ENCODE results near the gene LHX8.
"Not testable (repeated sequence)": the region's sequence is repeated elsewhere in the genome, so short reads cannot be mapped to it uniquely, and the experiment has no call there.

The LHX8 gene

DNA sequence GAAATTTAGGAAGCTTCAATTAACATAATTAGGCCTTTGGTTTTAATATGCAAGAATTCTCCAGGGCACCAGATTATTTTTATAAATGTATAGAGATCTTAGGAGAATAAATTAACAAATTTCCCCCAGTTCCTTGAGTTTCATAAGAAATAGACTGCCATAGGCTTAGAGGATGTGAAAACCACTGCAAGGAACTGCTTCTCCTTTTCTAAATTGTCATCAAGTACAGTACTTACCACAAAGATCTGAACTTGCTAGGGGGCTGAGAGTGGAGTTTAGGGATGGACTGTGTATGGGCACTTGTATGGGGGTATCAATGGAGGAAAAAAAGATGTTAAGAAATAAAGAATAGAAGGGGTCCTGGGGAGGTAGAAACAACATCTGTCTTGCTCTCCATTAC, 31.1 kb downstream of the LHX8 start:
- DNase-seq: no peak
- H3K9me3 Mint-ChIP-seq: peaks cover 1% of the 10 kb centered on the region
- no peaks in the 10 kb centered on the region for H3K4me1 Mint-ChIP-seq (ENCODE audit: low read depth)
- no peak overlapping the region for H3K27ac Mint-ChIP-seq
- H3K4me3 Mint-ChIP-seq: no peak overlapping the region
- H3K36me3 Mint-ChIP-seq (ENCODE audit: low read depth): no peaks in the 10 kb centered on the region
- H3K27me3 Mint-ChIP-seq: no peaks in the 10 kb centered on the region

DNA sequence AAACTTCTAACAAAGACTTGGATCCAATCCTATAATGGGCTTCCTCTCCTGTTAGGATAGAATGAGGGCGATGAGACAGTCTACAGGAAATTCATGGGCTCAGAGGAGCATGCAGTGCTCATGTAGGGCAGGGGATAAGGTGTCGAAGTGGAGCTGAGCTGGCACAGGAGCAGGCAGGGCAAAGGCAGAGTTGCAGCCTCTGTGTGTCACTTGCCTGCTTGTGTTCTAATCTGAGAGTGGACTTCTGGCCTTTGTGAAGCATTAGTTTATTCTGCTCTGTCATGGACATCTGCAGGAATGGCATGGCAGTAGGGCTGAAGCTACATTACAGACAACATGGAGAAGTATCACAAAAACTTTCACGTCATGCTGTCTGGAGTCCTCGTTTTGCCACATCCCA, 32.6 kb downstream of the LHX8 start:
- Mint-ChIP-seq H3K27me3 (no peaks in the 10 kb centered on the region), H3K9me3 (peaks cover 1% of the 10 kb centered on the region), H3K4me3 (no peak overlapping the region), H3K36me3 (ENCODE audit: low read depth) (no peaks in the 10 kb centered on the region), H3K27ac (no peak overlapping the region), H3K4me1 (ENCODE audit: low read depth) (no peaks in the 10 kb centered on the region)
- no peak for DNase-seq

DNA sequence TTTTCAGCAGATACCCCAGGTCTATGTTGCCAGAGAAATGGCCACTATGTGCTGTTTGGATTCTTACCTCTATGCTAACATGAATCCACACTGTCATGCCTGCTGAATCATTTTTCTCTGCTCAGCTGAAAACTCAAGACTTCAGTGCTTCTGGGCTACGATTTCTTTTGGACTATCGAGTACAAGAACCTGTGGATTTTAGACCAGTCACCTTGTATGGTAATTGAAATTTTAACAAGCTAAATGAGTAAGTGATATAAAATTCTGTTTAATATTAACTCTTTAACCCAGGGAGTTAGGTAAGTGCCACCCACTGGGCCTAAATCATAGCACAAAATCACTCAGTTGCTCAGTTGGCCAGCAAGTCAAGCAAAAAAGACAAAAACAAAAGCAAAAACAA, 35.8 kb downstream of the LHX8 start:
- no peaks in the 10 kb centered on the region for H3K36me3 Mint-ChIP-seq (ENCODE audit: low read depth)
- peaks cover 1% of the 10 kb centered on the region for H3K9me3 Mint-ChIP-seq
- H3K27ac Mint-ChIP-seq: no peak overlapping the region
- DNase-seq: no peak
- no peaks in the 10 kb centered on the region for H3K27me3 Mint-ChIP-seq
- no peak overlapping the region for H3K4me3 Mint-ChIP-seq
- H3K4me1 Mint-ChIP-seq (ENCODE audit: low read depth): no peaks in the 10 kb centered on the region

DNA sequence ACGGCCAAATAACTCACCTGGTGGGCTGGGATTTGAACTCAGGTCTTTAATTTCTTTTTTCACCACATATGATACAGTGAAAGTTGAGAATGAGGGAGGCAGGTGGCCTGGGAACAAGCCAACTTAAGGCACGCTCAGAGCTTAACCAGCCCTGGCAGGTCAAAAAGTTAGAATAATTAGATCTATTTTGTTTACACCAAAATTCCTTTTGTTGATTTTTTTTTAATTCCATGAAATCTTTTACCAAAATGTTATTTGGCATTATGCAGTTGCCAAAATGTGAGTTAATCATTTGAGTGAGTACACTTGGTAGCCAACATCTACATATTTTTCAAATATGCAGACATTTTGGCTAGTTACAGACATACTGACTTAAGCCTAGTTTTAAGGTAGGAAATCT, 36.8 kb downstream of the LHX8 start:
- Mint-ChIP-seq H3K9me3 (peaks cover 1% of the 10 kb centered on the region), H3K4me3 (no peak overlapping the region), H3K4me1 (ENCODE audit: low read depth) (no peaks in the 10 kb centered on the region), H3K27me3 (no peaks in the 10 kb centered on the region), H3K27ac (no peak overlapping the region), H3K36me3 (ENCODE audit: low read depth) (no peaks in the 10 kb centered on the region)
- DNase-seq: no peak

DNA sequence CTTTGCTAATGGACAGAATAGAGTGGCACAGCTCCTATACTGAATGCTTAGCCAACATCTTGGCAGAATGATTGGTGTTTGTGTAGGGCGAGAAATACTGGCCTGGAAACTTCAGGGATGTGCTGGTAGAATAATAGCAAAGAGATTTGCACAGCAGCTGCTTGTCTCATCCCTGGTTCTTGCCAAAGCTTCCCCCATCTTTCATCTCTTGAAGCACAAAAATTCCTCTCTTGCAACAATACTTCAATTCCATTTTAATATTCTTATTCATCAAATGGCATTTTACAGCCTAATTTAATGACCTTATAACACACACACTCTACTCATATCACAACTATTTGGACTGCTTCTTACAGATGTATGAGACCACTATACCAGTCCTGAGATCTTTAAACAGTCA, 37.7 kb downstream of the LHX8 start:
- H3K27me3 Mint-ChIP-seq: no peaks in the 10 kb centered on the region
- no peak overlapping the region for H3K27ac Mint-ChIP-seq
- no peaks in the 10 kb centered on the region for H3K9me3 Mint-ChIP-seq
- DNase-seq: no peak
- no peaks in the 10 kb centered on the region for H3K4me1 Mint-ChIP-seq (ENCODE audit: low read depth)
- H3K36me3 Mint-ChIP-seq (ENCODE audit: low read depth): no peaks in the 10 kb centered on the region
- no peak overlapping the region for H3K4me3 Mint-ChIP-seq

DNA sequence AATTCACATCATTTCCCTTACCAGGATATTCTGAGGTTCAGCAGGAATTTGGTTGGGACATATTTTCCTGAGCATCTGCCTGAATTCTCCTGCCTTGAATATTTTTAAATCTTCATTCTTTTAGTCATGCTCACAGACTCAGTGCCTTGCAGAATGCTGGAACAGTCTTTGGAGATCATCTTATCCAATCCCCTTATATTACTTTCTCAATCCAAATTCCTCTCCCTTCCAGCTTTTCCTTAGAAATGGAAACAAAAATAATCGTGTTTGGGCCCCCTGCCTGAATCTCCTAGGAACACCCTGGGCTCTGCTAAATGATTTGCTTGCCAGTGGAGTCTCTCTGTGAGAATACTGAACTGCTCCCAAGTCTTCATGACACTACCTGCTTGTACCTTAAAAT, 38.4 kb downstream of the LHX8 start:
- DNase-seq: no peak
- Mint-ChIP-seq H3K9me3 (no peaks in the 10 kb centered on the region), H3K4me1 (ENCODE audit: low read depth) (no peaks in the 10 kb centered on the region), H3K36me3 (ENCODE audit: low read depth) (no peaks in the 10 kb centered on the region), H3K27ac (no peak overlapping the region), H3K27me3 (no peaks in the 10 kb centered on the region), H3K4me3 (no peak overlapping the region)

DNA sequence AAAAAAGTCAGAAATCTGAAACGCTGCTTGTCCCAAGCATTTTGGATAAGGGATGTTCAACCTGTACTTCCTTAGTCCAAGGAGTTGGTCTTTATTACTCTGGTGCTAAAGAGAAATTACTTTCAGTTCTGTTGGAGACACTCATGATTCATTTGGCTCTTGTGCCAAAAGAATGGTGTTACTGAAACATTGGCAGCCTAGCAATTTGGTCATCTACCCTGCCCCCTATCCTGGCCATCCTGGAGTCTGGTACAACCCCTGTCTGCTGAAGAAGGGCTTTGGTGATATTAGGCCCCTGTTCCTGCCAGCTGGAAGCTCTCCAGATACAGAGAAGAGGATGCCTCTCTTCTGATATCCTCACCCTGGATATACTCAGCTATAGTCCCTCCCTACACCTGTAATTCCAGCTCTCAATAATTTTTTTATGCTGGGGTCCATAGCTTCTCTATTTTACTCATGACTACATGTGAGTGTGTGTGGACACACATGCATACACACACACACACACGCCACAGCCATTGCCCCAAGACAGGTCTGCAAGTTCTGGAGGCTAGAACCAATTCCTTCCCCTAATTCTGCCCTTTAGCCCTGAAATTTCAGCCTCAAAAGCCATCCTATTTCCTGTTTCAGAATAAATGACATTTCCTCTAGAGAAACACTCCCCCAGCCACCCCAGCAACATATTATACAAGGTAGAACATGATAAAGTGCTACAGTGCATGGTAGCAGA, 40.0 kb downstream of the LHX8 start:
- no peak overlapping the region for H3K4me3 Mint-ChIP-seq
- H3K27ac Mint-ChIP-seq: no peak overlapping the region
- H3K27me3 Mint-ChIP-seq: peaks cover 3% of the 10 kb centered on the region
- H3K4me1 Mint-ChIP-seq (ENCODE audit: low read depth): no peaks in the 10 kb centered on the region
- no peaks in the 10 kb centered on the region for H3K9me3 Mint-ChIP-seq
- H3K36me3 Mint-ChIP-seq (ENCODE audit: low read depth): no peaks in the 10 kb centered on the region
- DNase-seq: no peak

DNA sequence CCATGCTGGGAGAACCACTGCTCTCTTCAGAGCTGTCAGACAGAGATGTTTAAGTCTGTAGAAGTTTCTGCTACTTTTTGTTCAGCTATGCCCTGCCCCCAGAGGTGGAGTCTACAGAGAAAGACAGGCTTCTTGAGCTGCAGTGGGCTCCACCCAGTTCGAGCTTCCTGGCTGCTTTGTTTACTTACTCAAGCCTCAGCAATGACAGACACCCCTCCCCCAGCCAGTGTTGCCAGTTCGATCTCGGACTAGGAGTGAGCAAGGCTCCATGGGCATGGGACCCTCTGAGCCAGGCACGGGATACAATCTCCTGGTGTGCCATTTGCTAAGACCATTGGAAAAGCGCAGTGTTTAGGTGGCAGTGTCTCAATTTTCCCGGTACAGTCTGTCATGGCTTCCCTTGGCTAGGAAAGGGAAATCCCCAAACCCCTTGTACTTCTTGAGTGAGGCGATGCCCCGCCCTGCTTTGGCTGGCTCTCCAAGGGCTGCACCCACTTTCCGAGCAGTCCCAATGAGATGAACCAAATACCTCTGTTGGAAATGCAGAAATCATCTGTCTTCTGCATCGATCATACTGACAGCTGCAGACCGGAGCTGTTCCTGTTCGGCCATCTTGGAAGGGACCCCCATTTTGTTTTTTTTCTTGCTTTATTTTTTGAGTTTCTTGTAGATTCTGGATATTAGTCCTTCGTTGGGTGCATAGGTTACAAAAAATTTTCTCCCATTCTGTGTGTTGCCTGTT, 47.2 kb downstream of the LHX8 start:
- not testable (repeated sequence) for H3K4me3 Mint-ChIP-seq; H3K4me1 Mint-ChIP-seq (ENCODE audit: low read depth); DNase-seq; H3K36me3 Mint-ChIP-seq (ENCODE audit: low read depth); H3K27ac Mint-ChIP-seq; H3K27me3 Mint-ChIP-seq
- H3K9me3 Mint-ChIP-seq: peaks cover 14% of the 10 kb centered on the region

DNA sequence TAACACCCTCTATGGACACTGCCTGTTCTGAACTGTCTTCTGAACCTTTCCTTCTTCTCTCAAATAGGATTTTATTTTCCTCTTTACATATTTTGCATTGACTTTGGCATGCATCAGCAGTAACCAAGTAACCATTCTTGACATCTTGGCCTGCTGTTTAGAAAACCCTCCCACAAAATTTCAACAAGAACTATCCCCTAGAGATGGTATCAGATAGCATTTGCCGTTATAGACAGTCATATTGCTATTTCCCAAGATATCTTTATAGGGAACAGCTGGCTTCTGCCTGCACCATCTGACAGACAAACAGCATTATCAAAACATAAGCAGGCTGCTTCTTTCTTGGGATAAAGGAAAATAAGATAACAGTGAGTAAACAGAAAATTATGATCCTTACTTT, 54.7 kb downstream of the LHX8 start:
- peaks cover 3% of the 10 kb centered on the region for H3K9me3 Mint-ChIP-seq
- H3K36me3 Mint-ChIP-seq (ENCODE audit: low read depth): no peaks in the 10 kb centered on the region
- H3K4me3 Mint-ChIP-seq: no peak overlapping the region
- no peak overlapping the region for H3K27ac Mint-ChIP-seq
- H3K27me3 Mint-ChIP-seq: no peaks in the 10 kb centered on the region
- no peaks in the 10 kb centered on the region for H3K4me1 Mint-ChIP-seq (ENCODE audit: low read depth)
- DNase-seq: no peak

DNA sequence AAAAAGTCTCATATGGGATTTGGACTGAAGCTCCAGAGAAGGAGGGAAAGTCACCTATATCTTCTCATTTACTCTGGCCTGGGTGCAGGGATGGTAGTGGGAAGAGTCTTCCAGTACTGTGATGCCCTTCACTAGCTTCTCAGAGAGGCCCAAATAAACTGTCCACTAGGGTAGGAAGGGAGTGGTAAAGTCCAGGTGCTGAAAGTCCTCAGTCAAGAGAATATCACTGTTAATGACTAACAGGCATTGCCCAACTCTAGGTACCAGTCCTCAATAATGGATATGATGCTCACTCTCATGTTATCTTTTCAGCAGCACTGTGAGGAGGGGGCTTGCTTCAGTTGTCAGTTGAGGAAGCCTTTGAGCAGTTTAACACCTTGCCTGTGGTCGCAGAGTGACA, 64.0 kb downstream of the LHX8 start:
- no peaks in the 10 kb centered on the region for H3K9me3 Mint-ChIP-seq
- no peaks in the 10 kb centered on the region for H3K36me3 Mint-ChIP-seq (ENCODE audit: low read depth)
- H3K4me1 Mint-ChIP-seq (ENCODE audit: low read depth): no peaks in the 10 kb centered on the region
- no peak overlapping the region for H3K4me3 Mint-ChIP-seq
- no peaks in the 10 kb centered on the region for H3K27me3 Mint-ChIP-seq
- H3K27ac Mint-ChIP-seq: no peak overlapping the region
- DNase-seq: no peak

DNA sequence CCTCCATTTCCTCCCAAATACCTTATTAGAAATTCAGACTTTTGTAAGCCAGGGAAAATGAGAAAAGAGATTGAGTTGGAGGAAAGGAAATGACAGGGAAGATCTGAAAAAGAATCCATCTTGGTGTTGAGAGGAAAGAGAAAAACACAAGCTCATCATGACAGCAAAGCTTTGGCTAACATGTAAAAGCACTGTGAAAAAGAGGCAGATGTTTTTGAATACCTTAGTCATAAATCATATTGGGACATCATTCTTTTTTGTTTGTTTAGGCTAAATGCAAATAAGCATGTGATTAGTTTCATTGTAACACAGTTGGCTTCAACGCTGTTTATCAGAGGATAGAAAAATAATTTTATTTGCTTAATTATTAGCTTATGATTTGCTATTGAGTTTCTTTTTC, 64.6 kb downstream of the LHX8 start:
- no peaks in the 10 kb centered on the region for H3K27me3 Mint-ChIP-seq
- H3K36me3 Mint-ChIP-seq (ENCODE audit: low read depth): no peaks in the 10 kb centered on the region
- no peak overlapping the region for H3K4me3 Mint-ChIP-seq
- H3K9me3 Mint-ChIP-seq: no peaks in the 10 kb centered on the region
- H3K4me1 Mint-ChIP-seq (ENCODE audit: low read depth): no peaks in the 10 kb centered on the region
- DNase-seq: no peak
- no peak overlapping the region for H3K27ac Mint-ChIP-seq

DNA sequence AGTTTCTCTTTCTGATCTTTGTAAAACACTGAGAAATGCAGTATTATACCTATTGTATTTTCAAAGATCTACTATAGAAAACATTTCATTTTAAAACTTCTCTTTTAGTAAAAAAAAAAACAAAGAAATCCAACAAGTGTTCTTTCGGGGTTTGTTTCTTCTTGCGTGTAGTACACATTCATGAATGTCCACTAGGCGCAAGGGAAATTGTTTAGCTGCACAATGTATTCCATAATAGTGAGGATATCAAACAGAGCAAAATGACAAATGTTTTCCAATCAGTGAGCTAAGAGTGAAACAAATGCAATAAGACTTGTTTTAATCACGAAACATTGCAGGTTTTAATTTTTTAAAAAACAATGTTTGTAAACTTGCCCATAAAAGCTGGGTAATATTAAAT, 68.6 kb downstream of the LHX8 start:
- Mint-ChIP-seq H3K9me3 (no peaks in the 10 kb centered on the region), H3K27me3 (no peaks in the 10 kb centered on the region), H3K27ac (no peak overlapping the region), H3K4me1 (ENCODE audit: low read depth) (no peaks in the 10 kb centered on the region), H3K4me3 (no peak overlapping the region), H3K36me3 (ENCODE audit: low read depth) (no peaks in the 10 kb centered on the region)
- DNase-seq: no peak

DNA sequence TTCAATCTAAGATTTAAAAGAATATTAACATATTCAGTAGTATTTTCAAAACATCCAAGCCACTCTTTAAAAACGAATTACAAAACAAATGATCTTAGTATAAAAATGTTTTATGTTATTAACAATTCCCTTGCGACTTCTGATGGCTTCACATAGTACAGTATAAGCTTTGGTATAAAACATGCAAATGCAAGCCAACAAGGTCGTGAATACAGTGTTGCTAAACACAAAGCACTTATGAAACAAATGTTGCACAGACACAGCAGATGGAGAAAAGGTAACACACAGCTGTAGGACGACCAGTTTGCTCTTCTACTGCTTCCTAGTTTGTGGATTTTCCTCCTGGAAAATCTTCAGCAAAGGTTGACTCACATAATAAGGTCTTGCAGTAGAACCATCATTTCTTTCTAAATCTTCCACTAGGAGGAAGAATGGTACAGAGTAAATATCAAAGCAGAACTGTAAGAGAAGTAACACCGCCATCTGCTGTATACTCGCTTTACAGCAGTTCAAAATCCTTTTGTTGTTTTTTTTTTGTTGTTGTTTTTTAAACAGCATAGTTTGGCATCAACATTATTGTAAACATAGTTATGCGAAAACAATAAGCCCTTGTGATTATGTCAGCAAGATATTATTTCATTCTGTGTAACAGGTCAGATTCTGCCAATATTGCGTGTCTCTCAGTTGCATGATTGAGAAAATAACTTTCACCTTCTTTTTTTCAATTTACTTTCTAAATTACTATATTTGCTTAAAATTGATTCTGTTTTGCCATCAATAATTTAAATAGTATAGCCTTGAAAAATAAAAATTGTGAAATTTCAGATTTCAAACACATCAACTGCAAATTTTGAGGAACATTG, 69.5 kb downstream of the LHX8 start:
- Mint-ChIP-seq H3K27ac (no peak overlapping the region), H3K4me1 (ENCODE audit: low read depth) (no peaks in the 10 kb centered on the region), H3K27me3 (no peaks in the 10 kb centered on the region), H3K36me3 (ENCODE audit: low read depth) (no peaks in the 10 kb centered on the region), H3K9me3 (no peaks in the 10 kb centered on the region), H3K4me3 (no peak overlapping the region)
- no peak for DNase-seq

DNA sequence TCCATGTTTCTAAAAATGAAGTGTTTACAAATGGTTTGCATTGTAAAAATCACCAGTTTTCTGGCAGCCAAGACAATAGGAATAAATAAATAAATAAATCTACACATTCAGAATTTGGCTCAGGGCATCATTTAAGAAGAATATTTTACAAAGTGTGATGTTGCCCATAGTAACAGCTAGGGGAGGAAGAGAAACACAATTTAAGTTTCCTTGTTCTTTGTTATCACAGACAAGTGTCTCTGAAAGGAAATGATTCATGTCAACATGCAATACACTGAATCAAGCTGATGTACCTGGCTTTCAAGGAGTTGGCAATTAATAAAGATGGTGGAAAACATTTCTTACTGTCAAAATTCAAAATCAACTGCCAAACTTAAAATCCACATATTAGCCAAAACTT, 74.7 kb downstream of the LHX8 start:
- H3K4me3 Mint-ChIP-seq: no peak overlapping the region
- H3K4me1 Mint-ChIP-seq (ENCODE audit: low read depth): no peaks in the 10 kb centered on the region
- H3K27me3 Mint-ChIP-seq: no peaks in the 10 kb centered on the region
- no peak for DNase-seq
- H3K9me3 Mint-ChIP-seq: no peaks in the 10 kb centered on the region
- H3K27ac Mint-ChIP-seq: no peak overlapping the region
- H3K36me3 Mint-ChIP-seq (ENCODE audit: low read depth): no peaks in the 10 kb centered on the region
